Inflammatory macrophage (primary cell): ENCODE results near the gene INSL3.
"Not testable (repeated sequence)": the region's sequence is repeated elsewhere in the genome, so short reads cannot be mapped to it uniquely, and the experiment has no call there.

Experiments
- DNase-seq, 2 donors: peaks; one replicate each; pipeline ENCODE4 v3.0.0-alpha.2; 2020 to 2022

INSL3 gene

GRCh38 chr19:17783721-17784120, 37.6 kb downstream of the INSL3 start:
- not testable (repeated sequence) for DNase-seq

GRCh38 chr19:17780781-17781180, 40.5 kb downstream of the INSL3 start:
- DNase-seq = no peak

- DNase-seq = peak; percentile 90 to 91
Measured at GRCh38 chr19:17778968-17779929, 42.1 kb downstream of the INSL3 start.

GRCh38 chr19:17778251-17778967, 42.9 kb downstream of the INSL3 start:
- peak; percentile 89 to 94 for DNase-seq

GRCh38 chr19:17777840-17778239, 43.5 kb downstream of the INSL3 start:
- DNase-seq = not testable (repeated sequence)

GRCh38 chr19:17775991-17776803, 45.1 kb downstream of the INSL3 start:
- DNase-seq = peak; percentile 95

GRCh38 chr19:17775245-17775927, 45.9 kb downstream of the INSL3 start:
- peak; percentile 60 to 67 for DNase-seq

- peak; percentile 31 to 46 for DNase-seq
Measured at GRCh38 chr19:17772172-17772571, 49.1 kb downstream of the INSL3 start.

GRCh38 chr19:17770613-17771012, 50.7 kb downstream of the INSL3 start:
- DNase-seq = no peak

GRCh38 chr19:17767559-17767958, 53.8 kb downstream of the INSL3 start:
- no peak for DNase-seq

- DNase-seq = peak; percentile 73 to 88
Measured at GRCh38 chr19:17766543-17767131, 54.7 kb downstream of the INSL3 start.
